Cerebellar nuclear complex (tissue), 1 donor: ENCODE measurements around the gene TMEM190.

ENCODE experiments used
- DNase-seq, 2 experiments: peaks; one replicate each; lab custom pipeline; 2025; lab: John Stamatoyannopoulos, UW

The TMEM190 gene

DNA sequence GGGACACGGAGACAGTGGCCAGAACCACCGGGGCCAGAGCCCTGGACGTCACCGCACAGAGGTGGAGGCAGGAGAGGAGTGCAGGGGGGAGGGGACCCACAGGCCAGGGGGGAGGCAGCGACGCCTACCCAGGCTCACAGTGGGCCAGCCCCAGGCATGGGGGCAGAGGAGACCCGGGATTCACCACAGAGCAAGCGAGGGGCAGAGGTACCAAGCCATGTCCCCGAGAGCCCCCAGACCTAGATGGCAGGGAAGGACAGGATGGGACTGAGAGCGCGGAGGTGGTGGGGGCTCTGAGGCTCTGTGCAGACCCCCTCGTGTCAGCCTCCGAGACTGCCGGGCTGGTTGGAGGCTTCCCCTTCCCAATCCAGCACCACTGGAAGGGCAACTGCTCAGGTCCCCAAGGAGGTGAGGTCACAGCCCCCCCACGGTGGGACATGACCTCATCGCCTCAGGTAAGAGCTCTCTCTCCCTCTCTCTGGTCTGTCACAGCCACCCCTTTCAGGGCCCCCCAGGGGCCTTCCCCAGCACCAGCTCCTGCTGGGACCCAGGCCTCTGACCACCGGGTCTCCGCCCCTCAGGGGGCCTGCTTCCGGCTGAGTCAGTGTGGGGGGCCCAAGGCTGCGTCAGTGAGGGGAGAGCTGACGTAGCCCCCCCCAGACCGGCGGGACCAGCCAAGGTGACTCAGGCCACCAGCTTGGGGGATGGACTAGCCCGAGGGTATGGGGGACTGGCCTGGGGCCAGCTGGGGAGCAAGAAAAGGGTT is 4.1 kb upstream of the TMEM190 start:
- no peak for DNase-seq

DNA sequence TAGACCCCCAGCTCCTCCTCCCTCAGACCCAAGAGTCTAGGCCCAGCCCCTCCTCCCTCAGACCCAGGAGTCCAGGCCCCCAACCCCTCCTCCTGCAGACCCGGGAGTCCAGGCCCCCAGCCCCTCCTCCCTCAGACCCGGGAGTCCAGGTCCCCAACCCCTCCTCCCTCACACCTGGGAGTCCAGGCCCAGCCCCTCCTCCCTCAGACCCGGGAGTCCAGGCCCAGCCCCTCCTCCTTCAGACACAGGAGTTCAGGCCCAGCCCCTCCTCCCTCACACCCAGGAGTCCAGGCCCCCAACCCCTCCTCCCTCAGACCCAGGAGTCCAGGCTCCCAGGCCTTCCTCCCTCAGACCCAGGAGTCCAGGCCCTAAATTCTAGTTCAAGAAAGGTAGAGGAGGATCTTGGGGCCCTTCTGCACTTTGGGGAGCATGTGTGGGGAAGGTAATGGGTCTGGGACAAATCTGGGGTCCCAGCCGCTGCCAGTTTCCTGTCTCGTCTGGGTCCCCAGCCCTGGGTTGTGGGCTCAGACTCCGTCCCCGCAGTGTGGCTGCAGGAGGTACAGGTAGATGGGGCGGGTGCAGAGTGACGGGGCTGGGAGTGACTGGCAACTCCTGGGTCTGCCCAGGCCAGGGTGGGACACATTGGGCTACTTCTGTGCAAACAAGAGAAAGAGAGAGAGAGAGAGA is 3.2 kb upstream of the TMEM190 start:
- DNase-seq: no peak

DNA sequence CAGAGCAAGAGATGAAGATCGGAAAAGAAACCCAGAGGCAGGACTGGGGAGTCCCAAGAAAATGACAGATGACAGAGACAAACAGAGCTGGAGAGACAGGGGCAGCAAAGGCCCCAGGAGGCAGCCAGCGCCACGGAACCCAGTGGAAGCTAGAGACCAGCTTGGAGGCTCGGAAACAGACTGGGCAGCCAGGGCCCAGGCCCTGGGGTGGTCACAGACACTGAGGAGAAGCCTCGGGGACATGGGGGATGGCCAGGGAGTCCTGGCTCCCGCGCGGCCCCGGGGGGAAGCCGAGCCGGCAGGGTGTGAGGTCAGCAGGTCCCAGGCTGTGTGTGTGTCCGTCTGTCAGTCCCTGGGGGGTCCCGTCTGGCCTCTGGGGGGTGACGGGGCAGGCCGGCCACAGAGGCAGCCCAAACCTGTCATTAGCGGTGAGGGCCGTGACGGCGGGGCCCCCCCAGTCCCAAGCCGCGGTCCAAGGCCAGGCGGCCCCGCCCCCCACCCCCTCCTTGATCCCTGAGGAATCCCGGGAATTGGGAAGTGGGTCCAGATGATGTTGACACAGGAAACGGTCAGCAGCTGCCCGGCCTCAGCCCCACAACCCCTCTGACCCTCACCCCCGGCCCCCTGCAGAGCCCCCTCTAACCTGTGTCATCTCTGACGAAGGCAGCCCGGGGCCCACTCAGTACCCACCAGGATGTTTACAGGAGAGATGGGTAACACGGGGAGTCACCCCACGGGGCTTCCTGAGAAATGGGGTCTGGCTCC is 2.5 kb upstream of the TMEM190 start:
- no peak for DNase-seq

DNA sequence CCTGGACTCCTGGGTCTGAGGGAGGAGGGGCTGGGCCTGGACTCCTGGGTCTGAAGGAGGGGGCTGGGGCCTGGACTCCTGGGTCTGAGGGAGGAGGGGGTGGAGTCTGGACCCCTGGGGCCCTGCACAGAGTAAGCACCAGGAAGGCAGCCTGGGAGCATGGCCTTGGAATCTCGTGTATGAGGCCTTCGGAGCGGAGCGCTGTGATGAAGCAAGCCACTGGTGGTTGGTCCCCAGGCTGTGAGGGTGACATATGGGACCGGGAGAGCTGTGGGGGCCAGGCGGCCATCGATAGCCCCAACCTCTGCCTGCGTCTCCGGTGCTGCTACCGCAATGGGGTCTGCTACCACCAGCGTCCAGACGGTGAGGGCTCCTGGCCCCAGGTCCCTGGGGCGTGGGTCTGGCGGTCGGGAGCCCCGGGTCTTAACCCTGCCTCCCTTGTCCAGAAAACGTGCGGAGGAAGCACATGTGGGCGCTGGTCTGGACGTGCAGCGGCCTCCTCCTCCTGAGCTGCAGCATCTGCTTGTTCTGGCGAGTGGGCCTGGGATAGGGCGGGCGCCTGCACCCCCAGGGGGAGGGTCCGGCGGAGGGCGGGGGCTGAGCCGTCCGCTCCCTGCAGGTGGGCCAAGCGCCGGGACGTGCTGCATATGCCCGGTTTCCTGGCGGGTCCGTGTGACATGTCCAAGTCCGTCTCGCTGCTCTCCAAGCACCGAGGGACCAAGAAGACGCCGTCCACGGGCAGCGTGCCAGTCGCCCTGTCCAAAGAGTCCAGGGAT is 918 bp downstream of the TMEM190 start:
- DNase-seq: no peak

DNA sequence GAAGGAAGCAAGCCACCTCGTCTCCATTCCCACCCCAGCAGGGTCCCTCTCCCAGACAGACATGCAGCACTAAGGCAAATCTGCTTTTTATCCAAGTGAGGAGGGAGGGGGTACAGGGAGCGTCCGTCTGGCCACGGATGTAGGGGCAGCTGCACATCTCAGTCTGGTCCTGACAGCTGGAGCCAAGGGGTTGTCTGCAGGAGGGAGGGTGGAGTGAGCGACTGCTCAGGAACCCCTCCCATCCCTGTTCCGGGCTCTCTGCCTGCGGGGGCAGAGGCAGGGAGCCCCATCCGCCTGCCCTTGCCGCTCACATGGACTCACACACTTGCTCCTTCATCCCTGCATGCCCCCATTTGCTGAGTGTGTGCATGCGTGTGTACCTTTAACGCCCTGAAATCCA is 2.5 kb downstream of the TMEM190 start:
- DNase-seq: no peak

DNA sequence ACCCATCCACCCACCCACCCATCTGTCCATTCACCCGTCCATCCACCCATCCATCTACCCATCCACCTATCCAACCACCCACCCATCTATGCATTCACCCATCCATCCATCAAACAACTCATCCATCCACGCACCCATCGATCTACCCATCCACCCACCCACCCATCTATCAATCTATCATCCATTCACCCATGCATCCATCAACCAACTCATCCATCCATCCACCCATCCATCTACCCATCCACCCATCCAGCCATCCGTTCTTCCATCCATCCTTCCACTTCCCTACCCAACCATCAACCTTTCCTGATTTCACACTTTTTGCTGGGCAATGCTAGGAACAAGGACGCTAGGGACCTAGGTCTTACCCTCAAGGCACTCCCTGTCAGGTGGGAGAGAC is 5.4 kb downstream of the TMEM190 start:
- DNase-seq: no peak

DNA sequence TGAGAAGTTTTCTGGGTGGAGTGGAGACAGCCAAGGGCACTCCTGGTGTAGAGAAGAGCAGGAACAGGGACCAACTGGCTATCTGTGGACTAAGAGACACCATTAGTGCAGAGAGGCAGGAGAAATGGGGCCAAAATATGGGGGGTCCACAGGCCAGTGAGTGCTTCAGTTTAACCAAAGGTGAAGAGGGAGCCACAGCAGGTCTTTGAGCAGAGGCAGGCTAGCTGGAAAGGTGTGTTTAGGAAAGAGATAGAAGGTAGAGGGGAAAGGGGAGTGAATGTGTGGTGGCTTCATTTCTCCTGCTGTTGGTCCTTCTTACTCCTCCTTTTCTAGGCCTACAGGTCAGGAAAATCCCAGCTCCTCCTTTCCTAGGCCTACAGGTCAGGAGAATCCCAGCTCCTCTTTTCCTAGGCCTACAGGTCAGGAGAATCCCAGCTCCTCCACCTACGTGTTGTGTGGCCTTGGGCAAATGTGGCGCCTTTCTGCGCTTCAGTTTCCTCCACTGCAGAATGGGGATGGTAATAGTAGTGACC is 6.0 kb downstream of the TMEM190 start:
- DNase-seq: no peak

DNA sequence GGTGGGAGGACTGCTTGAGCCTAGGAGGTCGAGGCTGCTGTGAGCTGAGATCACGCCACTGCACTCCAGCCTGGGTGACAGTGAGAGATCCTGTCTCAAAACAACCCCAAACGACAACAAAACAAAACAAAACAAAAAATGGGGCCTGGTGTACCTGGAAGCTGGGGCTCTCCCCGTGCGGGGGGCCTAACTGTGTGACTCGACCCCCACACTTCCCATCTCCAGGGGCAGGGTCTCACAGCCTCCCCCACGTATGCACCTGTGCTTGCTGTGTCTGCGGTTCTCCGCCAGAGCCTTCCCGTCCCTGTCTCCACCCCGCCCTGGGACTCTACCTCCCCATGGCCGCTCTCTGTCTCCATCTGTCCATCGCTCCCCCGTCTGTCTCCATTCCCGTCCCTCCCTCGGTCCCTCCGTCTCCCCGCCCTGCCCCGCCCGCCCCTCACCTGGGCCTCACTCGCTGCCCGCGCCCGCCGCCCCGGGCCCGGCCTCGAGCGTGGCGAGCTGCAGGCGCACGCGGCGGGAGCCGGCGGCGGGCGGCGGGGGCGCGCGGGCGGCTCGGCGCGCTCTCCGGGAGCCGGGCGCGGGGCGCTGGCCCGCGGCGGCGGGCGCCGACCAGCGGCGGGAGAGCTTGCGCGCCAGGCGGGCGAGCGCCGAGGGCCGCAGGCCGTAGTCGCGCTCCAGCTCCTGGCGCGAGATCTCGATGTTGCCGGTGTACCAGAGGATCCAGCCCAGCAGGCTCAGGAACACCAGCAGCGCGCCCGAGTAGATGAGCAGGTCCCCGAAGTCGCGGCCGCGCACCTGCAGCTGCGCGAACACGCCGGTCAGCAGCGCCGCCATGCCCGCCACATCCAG is 6.9 kb downstream of the TMEM190 start:
- DNase-seq: no peak

DNA sequence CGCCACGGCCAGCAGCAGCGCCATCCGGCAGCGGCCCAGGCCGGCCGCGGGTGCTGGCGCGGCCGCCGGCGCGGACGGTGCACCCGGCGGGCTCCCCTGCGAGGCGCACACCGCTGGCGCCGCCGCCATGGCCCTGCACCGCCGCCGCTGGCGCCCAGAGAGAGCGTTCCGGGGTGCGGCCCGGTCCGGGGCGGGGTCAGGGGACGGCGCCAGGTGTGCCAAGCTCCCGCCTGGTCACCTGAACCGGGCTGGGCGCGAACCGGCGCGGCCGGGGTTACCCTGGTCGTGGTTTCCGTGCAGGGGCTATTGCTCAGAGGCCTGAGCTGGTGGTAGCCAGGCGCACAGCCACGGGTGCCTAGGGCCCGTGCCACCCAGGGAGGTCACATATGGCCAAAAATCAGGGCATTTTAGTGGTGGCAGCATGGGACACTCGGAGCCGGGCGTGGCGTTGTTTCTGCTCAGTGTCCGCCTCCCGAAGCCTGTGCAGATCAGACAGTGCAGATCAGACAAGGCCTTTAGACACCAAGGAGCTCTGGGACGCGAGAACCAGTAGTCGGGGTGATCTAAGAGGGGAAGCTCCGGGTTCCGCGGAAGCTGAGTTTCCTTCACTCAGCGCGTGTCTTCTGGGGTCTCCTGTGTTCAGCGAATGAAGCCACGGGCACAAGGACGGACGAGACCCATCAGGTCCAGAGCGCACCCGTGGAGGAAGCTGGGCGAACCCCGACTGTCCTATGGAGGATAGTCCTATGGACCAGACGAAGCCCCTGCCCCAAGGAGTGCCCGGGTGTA is 7.7 kb downstream of the TMEM190 start, which contains the start of gene TMEM238:
Gene TMEM238, minus strand, starts transcription at position 162 of the 789 bp plus-strand sequence. Its CDS starts 33 bp downstream, at position 129.
- DNase-seq: no peak

DNA sequence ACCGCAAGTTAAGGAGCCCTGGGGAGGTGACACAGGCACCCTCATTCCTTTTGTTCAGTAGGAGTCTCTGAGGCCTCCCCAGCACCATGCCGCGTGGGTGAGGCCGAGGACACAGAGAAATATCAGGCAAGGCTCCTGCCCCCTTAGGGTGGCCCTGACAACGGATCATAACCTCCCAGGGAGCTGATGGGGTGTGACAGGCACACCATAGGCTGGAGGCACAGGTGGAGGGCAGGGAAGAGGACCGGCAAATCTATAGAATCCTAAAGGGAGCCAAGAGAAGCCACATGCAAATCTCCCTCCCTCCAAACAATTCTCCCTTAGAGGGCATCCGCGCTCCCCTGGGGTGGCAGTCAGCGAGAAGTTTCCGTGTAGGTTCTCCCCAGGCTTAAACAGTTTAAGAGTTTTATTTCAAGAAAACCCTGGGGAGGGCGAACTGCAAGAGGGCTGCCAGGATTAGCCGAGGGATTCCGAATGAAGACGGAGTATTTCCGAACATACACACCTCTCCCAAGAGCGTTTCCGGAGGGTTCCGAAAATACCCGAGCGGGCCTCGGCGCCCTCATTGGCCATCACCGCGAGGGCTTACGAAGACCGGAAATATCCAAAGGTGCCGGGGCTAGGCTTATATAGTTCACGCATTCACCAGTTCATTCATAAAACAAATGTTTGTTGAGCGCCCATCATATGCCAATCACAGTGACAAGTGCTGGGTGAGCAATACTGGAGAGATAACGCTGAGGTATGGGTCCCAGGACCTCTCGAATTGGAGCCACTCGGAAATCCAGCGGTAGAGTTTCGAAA is 8.5 kb downstream of the TMEM190 start:
- DNase-seq: peak; percentile 43 to 92

DNA sequence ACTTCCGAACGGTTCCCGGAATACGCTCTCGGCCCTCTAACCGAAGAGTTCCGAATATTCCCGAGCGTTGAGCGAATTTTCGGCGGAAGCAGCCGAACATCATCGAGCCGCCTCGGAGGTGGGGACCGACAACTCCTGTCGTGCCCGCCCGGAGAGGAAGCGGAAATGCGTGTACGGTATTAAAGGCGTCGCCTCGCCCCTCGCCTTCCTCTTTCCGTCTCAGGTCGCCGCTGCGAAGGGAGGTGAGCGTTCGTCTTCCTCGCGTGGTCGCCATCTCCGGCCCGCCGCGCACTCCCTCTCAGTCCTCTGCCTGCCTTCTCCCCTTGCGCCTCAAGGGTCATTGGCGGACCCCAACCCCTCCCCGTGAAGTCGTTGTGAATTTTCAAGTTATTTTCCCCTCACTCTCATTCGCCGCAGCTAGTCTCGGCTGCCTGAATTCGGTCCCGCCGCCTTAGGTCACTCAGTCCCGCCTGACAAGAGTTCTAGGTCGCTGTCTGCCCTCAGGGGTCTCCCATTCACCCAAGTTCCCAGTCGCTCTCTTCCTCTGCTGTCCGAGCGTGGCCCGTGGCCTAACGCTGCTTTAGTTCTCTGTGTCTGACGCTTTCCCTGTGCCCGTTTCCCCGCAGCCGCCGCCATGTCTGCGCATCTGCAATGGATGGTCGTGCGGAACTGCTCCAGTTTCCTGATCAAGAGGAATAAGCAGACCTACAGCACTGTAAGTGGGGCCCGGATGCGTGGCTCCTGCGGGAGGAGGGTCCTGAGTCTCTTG is 9.3 kb downstream of the TMEM190 start, which contains the start of gene RPL28:
Gene RPL28, plus strand, starts transcription at position 209 of the 769 bp plus-strand sequence. Its CDS starts 426 bp downstream, at position 635.
- peak; percentile 73 to 94 for DNase-seq

DNA sequence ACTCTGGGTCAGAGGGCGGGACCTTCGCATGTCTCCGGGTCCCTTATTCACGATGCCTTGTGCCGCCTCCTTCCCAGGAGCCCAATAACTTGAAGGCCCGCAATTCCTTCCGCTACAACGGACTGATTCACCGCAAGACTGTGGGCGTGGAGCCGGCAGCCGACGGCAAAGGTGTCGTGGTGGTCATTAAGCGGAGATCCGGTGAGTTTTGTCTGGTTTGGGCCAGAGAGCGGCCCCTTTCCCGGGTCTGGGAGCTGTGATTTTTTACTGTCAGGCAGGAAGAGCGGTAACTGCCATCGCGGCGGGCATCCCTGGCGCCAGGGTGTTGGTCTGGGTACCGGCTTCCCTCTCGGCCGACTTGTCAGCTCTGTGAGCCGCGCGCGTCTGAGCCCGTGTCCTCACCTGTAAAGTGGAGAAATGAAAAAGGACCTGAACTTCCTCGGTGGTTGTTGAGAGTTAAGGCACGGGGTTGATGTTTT is 9.9 kb downstream of the TMEM190 start:
- no peak for DNase-seq

DNA sequence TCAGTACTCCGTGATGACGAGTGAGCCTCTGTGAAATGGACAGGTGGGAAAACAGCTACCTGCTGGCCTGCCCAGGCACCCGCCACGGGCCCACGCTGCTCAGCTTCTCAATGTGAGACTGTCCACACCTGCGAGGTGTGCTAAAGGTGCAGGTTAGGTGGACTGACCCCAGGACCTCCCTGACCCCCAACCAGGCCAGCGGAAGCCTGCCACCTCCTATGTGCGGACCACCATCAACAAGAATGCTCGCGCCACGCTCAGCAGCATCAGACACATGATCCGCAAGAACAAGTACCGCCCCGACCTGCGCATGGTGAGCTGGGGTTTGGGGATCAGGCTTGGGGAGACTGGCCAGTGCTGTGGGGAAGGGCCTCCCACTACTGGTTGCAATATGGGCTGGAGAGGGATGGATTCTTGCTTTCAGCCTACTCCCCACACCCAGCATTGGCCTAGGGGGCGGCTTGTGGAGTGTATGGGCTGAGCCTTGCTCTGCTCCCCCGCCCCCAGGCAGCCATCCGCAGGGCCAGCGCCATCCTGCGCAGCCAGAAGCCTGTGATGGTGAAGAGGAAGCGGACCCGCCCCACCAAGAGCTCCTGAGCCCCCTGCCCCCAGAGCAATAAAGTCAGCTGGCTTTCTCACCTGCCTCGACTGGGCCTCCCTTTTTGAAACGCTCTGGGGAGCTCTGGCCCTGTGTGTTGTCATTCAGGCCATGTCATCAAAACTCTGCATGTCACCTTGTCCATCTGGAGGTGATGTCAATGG is 11.3 kb downstream of the TMEM190 start:
- DNase-seq: no peak

DNA sequence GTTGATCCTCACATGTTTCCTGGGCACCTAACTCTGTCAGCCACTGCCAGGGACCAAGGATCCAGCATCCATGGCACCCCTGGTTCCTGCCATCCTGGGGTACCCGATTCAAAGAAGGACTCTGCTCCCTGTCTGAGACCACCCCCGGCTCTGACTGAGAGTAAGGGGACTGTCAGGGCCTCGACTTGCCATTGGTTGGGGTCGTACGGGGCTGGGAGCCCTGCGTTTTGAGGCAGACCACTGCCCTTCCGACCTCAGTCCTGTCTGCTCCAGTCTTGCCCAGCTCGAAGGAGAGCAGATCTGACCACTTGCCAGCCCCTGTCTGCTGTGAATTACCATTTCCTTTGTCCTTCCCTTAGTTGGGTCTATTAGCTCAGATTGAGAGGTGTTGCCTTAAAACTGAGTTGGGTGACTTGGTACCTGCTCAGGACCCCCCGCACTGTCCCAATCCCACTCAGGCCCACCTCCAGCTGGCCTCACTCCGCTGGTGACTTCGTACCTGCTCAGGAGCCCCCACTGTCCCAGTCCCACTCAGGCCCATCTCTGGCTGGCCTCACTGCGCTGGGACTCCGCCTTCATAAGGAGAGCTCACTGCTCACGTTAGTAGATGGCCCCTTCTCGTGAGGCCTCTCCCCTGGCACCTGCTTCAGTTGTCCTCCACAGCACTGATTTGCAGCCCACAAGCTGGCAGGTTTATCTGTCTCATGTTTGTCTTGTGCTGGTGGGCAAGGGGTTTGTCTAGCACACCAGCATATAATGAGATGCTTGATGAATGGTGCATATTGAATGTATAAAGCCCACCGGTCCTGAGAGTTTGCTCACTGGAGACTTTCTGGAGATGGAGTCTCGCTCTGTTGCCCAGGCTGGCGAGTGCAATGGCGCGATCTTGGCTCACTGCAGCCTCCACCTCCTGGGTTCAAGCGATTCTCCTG is 13.0 kb downstream of the TMEM190 start:
- no peak for DNase-seq

DNA sequence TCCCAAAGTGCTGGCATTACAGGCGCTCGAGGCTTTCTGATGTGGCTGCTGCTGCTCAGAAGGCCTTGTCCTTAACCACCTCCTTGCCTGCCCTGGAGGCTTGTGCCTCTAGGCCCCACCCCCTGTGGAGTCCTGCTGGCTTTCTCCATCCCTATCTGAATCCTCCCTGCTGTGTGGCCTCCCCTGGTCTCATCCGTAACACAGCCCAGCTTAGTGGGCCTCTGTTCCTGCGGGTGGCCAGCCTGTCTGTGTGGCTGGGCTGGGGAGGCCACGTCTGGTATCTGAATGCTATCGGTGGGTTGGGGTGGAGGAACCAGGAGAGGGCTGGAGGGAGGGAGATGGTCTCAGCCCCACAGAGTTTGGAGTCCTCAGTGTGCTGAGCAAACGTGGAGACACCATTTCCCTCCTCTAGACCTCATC is 13.8 kb downstream of the TMEM190 start:
- no peak for DNase-seq

DNA sequence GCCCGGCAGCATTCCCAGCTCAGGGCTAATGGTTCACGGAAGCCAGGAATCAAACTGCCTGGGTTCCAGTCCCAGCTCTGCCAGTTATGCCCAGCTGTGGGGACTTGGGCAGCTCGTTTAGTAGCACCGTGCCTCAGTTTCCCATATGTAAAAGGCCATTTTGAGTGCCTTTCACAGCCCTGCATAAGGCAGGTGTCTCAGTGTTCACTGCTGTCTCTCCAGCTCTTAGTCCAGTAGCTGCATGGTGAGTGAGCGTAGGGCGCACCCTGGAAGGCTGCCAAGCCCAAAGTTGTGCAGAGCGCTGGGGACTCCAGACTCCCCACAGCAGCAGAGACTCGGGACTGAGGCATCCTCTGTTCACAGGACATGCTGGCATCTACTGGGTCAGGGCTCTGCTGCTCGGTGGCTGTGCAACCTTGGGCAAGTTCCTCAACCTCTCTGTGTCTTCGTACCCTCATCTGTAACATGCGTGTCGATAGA is 14.6 kb downstream of the TMEM190 start:
- DNase-seq: no peak
